Adrenal gland (tissue), 12 donors: ENCODE results near the gene TYRO3. TPM values are rescaled to one million over a fixed set of nuclear protein-coding genes. Genes with fewer than 3 reads are reported as not detected.

Experiments
- DNase-seq, 7 donors: peaks; one replicate each; pipeline ENCODE4 v3.0.0-alpha.2; 2019 to 2020
- H3K27ac ChIP-seq, 5 donors: fragments of 200-600 bp; sonication (generic) in 4 of 5; 1 replicate in 3 of 5; 2 replicates in 2 of 5; pipeline versions ENCODE4 v1.5.1 to v1.8.0; 2016 to 2020; ENCODE audit warnings: mild to moderate bottlenecking in 1 of 5
- H3K27me3 ChIP-seq: fragments of 200-600 bp; 2 replicates; pipeline ENCODE4 v1.8.0; 2021
- H3K36me3 ChIP-seq, 2 donors: fragments of 200-600 bp; replicated peaks in 1 of 2; 1 replicate in 1 of 2; 2 replicates in 1 of 2; pipeline versions ENCODE4 v1.5.1 to v1.8.0; 2018 to 2022
- H3K4me1 ChIP-seq, 2 donors: fragments of 200-600 bp; replicated peaks in 1 of 2; 1 replicate in 1 of 2; 2 replicates in 1 of 2; pipeline versions ENCODE4 v1.5.1 to v1.8.0; 2018 to 2021
- H3K4me3 ChIP-seq, 4 donors: fragments of 200-600 bp; sonication (generic) in 3 of 4; one replicate each; pipeline ENCODE4 v1.5.1; 2016 to 2018
- H3K9me3 ChIP-seq, 3 donors: fragments of 200-600 bp; sonication (generic) in 1 of 3; replicated peaks in 1 of 3; 1 replicate in 2 of 3; 2 replicates in 1 of 3; pipeline versions ENCODE4 v1.5.1 to v1.8.0; 2016 to 2021
- POLR2A ChIP-seq, 2 donors: fragments of 450-650 bp; IDR thresholded peaks; one replicate each; pipeline ENCODE4 v1.6.1; 2017; ENCODE audit warnings: antibody characterized with exemption in 2 of 2, mild to moderate bottlenecking in 2 of 2, moderate library complexity in 1 of 2
- WGBS, 4 donors: extraction: QIAGEN DNeasy Blood & Tissue Kit in 2 of 4; methylation state at CpG; one replicate each; pipeline versions ENCODE4 v1.1.5 to v1.1.7; 2013 to 2017; 5-methylcytosine and 5-hydroxymethylcytosine counted together
- intact Hi-C, 2 donors: fragments of 100-400 bp; cut with DNase I; formaldehyde crosslinking; loops; one replicate each; pipeline versions ENCODE4 v1.14.1 to v1.15.0; 2022 to 2023
- polyA plus RNA-seq, 3 donors: library from polyadenylated mRNA; stranded (reverse); fragments of 200-250 nt in 2 of 3; fragments of 350-450 nt in 1 of 3; fragmentation: Illumina TruSeq in 1 of 3; extraction: RNeasy Lipid Tissue Mini Kit (QIAGEN cat#74804) in 1 of 3; gene quantifications; one replicate each; pipeline ENCODE4 v1.2.3, GENCODE V29; 2013 to 2014
- total RNA-seq, 9 donors: library from RNA; depleted of rRNA in 4 of 9; stranded (reverse); fragments of >200 nt in 4 of 9; fragments of 120-200 nt in 1 of 9; fragmentation: NEBNext Ultra II Directional in 1 of 9; extraction: Animal tissue kit (Norgen Biotek cat#: 25700) in 1 of 9; gene quantifications; one replicate each; pipeline versions ENCODE4 v1.1.0 to v1.2.4, GENCODE V29; 2013 to 2023
- TF ChIP-seq, protein P1 (sequence below), 6 experiments: fragments of 450-650 bp in 4 of 6; fragments of 200-600 bp in 2 of 6; sonication (generic) in 1 of 6; IDR thresholded peaks; 1 replicate in 5 of 6; 2 replicates in 1 of 6; pipeline versions ENCODE4 v1.5.1 to v1.8.0; 2016 to 2021; ENCODE audit warnings: antibody characterized with exemption in 6 of 6, mild to moderate bottlenecking in 2 of 6, moderate library complexity in 1 of 6
- donor health status: healthy with polysubstance abuse.
- donor health status: Bipolar disorder and iron deficiency.
- donor health status: DM: yes; HTN: yes; CAD: no.
- donor health status: DM: no; HTN: no; CAD: no.
- donor health status: DM: no; HTN: no; CAD: no.
- donor health status: DM: yes; HTN: yes; CAD: no.

Gene TYRO3
- total and polyA plus RNA-seq, 12 donors, result 8.8 to 44.6 (median 16.9) TPM

DNA sequence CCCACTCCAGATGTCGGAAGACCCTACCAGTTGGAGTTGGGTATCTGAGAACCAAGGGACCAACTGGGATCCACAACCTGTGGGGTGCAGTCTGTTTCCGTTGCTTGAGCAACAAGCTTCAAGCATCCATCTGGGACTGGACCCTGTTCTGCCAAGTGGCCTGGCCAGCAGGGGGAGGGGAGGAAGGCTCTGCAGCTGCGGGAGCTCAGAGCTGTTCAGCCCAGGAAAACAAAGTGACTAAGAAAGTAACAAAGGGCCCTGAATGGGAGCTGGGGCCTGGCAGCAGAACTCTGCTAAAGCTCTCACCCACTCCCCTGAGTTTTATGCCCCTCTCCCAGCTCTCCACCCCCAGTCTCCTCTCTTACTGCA, 2.7 kb downstream of the TYRO3 start:
- Histone ChIP-seq H3K4me3 (no peak overlapping the region), H3K4me1 (peaks cover 16 to 31% of the 10 kb centered on the region in 2 donors), H3K27ac (peak overlapping the region in 1 of 5 donors; percentile 21), H3K27me3 (no peaks in the 10 kb centered on the region), H3K36me3 (no peaks in the 10 kb centered on the region), H3K9me3 (no peaks in the 10 kb centered on the region)
- no peak for TF ChIP-seq POLR2A (IDR thresholded peaks at IDR 0.05)
- TF ChIP-seq, protein P1, sequence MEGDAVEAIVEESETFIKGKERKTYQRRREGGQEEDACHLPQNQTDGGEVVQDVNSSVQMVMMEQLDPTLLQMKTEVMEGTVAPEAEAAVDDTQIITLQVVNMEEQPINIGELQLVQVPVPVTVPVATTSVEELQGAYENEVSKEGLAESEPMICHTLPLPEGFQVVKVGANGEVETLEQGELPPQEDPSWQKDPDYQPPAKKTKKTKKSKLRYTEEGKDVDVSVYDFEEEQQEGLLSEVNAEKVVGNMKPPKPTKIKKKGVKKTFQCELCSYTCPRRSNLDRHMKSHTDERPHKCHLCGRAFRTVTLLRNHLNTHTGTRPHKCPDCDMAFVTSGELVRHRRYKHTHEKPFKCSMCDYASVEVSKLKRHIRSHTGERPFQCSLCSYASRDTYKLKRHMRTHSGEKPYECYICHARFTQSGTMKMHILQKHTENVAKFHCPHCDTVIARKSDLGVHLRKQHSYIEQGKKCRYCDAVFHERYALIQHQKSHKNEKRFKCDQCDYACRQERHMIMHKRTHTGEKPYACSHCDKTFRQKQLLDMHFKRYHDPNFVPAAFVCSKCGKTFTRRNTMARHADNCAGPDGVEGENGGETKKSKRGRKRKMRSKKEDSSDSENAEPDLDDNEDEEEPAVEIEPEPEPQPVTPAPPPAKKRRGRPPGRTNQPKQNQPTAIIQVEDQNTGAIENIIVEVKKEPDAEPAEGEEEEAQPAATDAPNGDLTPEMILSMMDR (IDR thresholded peaks at IDR 0.05), result peak in 1 of 6 experiments; percentile 17
- intact Hi-C loops, result loop anchor here in 1 of 2 donors (10.0 kb wide), 1 partner anchor 83 kb away; no protein-coding TSS in a partner anchor
- peak in 4 of 7 donors; percentile 29 to 52 (median 39) for DNase-seq
- WGBS, 4 donors, result 51 to 81% (median 67%) methylated on average over 1 to 3 of the region's 3 CpGs

DNA sequence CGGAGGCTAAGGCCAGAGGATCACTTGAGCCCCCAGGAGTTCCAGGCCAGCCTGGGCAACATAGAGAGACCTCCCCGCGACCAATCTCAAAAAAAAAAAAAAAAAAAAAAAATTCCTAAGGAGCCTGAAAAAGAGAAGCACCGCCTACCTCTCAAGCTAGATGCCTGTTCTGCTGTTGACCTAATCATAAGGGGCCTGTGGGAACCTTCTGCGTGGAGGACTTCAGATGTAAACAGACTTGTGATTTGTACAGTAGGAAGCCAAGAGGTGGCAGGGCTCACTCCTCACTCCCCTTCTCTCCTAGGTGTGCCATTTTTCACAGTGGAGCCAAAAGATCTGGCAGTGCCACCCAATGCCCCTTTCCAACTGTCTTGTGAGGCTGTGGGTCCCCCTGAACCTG, 3.2 kb downstream of the TYRO3 start:
- Histone ChIP-seq H3K9me3 (no peaks in the 10 kb centered on the region), H3K27ac (peak overlapping the region in 1 of 5 donors; percentile 21), H3K36me3 (no peaks in the 10 kb centered on the region), H3K4me1 (peaks cover 16 to 29% of the 10 kb centered on the region in 2 donors), H3K27me3 (no peaks in the 10 kb centered on the region), H3K4me3 (no peak overlapping the region)
- DNase-seq, result no peak
- TF ChIP-seq, protein P1 (IDR thresholded peaks at IDR 0.05), result no peak
- TF ChIP-seq POLR2A (IDR thresholded peaks at IDR 0.05), result no peak
- intact Hi-C loops, result loop anchor here in 1 of 2 donors (10.0 kb wide), 1 partner anchor 83 kb away; no protein-coding TSS in a partner anchor
- 60 to 76% (median 67%) methylated on average over 5 of the region's 5 CpGs for WGBS, 4 donors

DNA sequence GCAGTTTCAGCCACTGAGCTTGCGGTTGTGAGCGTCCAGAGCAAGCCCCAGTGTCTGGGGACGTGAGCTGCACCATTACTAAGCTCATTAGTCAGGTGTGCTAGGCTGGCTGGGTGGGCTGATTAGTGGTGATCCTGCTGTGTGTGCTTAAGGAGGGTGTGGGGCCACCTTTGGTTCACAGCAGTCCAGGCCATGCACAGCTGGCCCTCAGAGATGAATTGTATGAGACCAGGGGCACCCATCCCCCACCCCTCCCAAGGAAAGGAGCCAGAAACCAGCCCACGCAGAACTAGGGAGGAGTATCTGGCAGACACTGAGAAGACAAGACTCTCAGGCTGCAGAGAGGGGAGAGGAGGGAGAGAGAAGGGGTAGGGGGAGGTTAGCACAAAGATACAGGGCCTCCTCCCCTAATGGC, 3.8 kb downstream of the TYRO3 start:
- TF ChIP-seq, protein P1 (IDR thresholded peaks at IDR 0.05), result no peak
- TF ChIP-seq POLR2A (IDR thresholded peaks at IDR 0.05), result no peak
- no peaks in the 10 kb centered on the region for H3K36me3 ChIP-seq
- DNase-seq, result no peak
- 56 to 89% (median 78%) methylated on average over 4 of the region's 4 CpGs for WGBS, 4 donors
- H3K9me3 ChIP-seq, result no peaks in the 10 kb centered on the region
- H3K27ac ChIP-seq, result no peak overlapping the region
- peaks cover 15 to 24% of the 10 kb centered on the region in 2 donors for H3K4me1 ChIP-seq
- H3K27me3 ChIP-seq, result no peaks in the 10 kb centered on the region
- intact Hi-C loops, result loop anchor here in 1 of 2 donors (10.0 kb wide), 1 partner anchor 82 kb away; no protein-coding TSS in a partner anchor
- H3K4me3 ChIP-seq, result no peak overlapping the region

DNA sequence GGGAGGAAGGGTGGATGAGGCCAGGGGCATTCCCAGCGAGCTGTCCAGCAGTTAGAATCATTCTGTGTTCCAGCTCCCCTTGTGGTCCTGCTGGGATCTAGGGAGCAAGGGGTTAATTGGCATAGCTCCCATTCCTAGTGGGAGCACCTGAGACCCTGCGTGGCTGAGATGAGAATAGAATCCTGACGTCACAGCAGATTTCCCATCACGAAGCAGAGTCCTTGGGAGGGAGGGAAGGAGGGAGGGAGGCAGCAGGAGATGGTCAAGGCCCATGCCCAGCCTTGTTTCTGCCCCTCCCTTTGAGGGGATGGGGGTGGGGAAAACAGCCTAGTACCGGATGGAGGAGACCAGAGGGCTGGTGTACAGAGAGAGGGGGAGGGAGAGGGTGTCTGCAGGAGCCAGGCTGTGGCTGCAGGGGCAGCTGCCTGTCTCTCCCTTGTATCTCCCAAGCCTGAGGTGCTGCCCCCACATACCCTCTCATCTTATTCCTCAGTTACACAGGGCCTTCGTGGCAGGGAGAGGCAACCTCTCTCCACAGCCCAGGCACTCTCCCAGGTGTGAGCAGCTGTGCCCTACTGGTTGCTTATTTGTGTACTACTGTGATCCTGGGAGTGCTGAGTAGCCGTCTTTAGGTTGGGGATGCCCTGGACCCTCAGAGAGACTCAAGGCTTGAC, 5.4 kb downstream of the TYRO3 start:
- intact Hi-C loops, result loop anchor here in 1 of 2 donors (10.0 kb wide), 1 partner anchor 80 kb away; no protein-coding TSS in a partner anchor
- H3K27ac ChIP-seq, result peak overlapping the region in 1 of 5 donors; percentile 37
- peaks cover 10 to 16% of the 10 kb centered on the region in 2 donors for H3K4me1 ChIP-seq

More for the DNA sequence above, 5.4 kb downstream of the TYRO3 start:
- H3K9me3 ChIP-seq, result no peaks in the 10 kb centered on the region
- no peak overlapping the region for H3K4me3 ChIP-seq
- no peaks in the 10 kb centered on the region for H3K36me3 ChIP-seq
- TF ChIP-seq, protein P1 (IDR thresholded peaks at IDR 0.05), result no peak
- TF ChIP-seq POLR2A (IDR thresholded peaks at IDR 0.05), result no peak
- peak; percentile 57 to 84 (median 75) for DNase-seq
- 24 to 52% (median 26%) methylated on average over 5 to 7 of the region's 7 CpGs for WGBS, 4 donors
- no peaks in the 10 kb centered on the region for H3K27me3 ChIP-seq
